ENCODE measurements around the gene OR13C5.

The OR13C5 gene

GRCh38 chr9:104553261-104553660 lies 46.0 kb downstream of the OR13C5 start:
- ATAC-seq (ENCODE audit: low read depth) (no peak), DNase-seq (ENCODE audit: low spot score) (no peak)
- Histone ChIP-seq H3K27ac (ENCODE audit: poor library complexity, severe bottlenecking) (no peak overlapping the region), H3K27me3 (ENCODE audit: insufficient read depth, poor library complexity, severe bottlenecking) (no peaks in the 10 kb centered on the region), H3K4me1 (ENCODE audit: insufficient read depth, poor library complexity, severe bottlenecking) (no peaks in the 10 kb centered on the region), H3K9me3 (ENCODE audit: severe bottlenecking) (no peaks in the 10 kb centered on the region), H3K36me3 (ENCODE audit: low read depth) (no peaks in the 10 kb centered on the region), H3K4me3 (ENCODE audit: severe bottlenecking) (no peak overlapping the region)
- TF ChIP-seq, protein P1, sequence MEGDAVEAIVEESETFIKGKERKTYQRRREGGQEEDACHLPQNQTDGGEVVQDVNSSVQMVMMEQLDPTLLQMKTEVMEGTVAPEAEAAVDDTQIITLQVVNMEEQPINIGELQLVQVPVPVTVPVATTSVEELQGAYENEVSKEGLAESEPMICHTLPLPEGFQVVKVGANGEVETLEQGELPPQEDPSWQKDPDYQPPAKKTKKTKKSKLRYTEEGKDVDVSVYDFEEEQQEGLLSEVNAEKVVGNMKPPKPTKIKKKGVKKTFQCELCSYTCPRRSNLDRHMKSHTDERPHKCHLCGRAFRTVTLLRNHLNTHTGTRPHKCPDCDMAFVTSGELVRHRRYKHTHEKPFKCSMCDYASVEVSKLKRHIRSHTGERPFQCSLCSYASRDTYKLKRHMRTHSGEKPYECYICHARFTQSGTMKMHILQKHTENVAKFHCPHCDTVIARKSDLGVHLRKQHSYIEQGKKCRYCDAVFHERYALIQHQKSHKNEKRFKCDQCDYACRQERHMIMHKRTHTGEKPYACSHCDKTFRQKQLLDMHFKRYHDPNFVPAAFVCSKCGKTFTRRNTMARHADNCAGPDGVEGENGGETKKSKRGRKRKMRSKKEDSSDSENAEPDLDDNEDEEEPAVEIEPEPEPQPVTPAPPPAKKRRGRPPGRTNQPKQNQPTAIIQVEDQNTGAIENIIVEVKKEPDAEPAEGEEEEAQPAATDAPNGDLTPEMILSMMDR (IDR thresholded peaks at IDR 0.05; ENCODE audit: poor library complexity, severe bottlenecking), result no peak
